ENCODE results near the gene PFDN4. TPM values are rescaled to one million over a fixed set of nuclear protein-coding genes. Genes with fewer than 3 reads are reported as not detected.

The PFDN4 gene
- total RNA-seq, 1 donor from 2014 or later = 45.7 TPM

DNA sequence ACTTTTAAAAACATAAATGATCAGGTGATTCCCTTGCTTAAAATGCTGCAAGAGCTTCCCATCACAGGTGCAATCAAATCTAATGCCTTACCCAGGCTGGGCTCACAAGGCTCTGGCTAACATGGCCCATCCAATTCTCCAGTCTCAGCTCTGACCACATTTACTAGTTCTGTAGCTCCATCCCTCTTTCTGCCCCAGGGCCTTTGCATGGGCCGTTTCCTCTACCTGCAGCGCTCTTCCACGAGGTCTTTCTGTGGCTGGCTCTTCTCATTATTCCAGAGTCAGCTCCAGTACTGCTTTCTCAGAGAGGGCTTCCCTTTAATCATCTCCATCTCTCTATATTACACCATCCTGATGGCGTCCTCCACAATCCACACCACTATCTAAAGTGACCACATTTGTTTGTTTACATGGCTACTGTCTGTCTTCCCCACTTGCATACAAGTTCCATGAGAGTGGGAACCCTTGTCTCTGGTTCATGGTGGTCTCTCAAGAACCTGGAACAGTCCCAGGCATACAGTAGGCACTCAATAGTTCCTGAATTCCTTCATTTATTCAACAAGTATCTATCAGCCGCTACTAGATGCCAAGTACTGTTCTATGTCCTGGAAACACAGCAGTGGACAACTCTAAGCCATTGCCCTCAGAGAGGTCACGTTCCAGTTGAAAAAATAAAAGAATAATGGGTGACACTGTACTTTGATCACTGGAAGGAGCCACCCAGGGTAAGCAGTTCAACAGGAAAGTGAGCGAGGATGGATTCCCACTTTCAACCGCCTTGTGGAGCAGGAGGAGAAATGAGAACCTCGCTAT is 46.7 kb upstream of the PFDN4 start:
- Histone ChIP-seq H3K9me3 (no peaks in the 10 kb centered on the region), H3K4me1 (no peaks in the 10 kb centered on the region), H3K36me3 (no peaks in the 10 kb centered on the region), H3K27me3 (no peaks in the 10 kb centered on the region), H3K27ac (no peak overlapping the region), H3K4me3 (no peak overlapping the region)
- DNase-seq (ENCODE audit: extremely low spot score in 2 of 2) = no peak
- intact Hi-C loops (cut with DNase I) = no loop called here
- TF ChIP-seq POLR2A (IDR thresholded peaks at IDR 0.05) (no peak), POLR2AphosphoS5 (IDR thresholded peaks at IDR 0.05; ENCODE audit: insufficient read depth in 1 of 2, low read depth in 1 of 2) (no peak)
- TF ChIP-seq, protein P1, sequence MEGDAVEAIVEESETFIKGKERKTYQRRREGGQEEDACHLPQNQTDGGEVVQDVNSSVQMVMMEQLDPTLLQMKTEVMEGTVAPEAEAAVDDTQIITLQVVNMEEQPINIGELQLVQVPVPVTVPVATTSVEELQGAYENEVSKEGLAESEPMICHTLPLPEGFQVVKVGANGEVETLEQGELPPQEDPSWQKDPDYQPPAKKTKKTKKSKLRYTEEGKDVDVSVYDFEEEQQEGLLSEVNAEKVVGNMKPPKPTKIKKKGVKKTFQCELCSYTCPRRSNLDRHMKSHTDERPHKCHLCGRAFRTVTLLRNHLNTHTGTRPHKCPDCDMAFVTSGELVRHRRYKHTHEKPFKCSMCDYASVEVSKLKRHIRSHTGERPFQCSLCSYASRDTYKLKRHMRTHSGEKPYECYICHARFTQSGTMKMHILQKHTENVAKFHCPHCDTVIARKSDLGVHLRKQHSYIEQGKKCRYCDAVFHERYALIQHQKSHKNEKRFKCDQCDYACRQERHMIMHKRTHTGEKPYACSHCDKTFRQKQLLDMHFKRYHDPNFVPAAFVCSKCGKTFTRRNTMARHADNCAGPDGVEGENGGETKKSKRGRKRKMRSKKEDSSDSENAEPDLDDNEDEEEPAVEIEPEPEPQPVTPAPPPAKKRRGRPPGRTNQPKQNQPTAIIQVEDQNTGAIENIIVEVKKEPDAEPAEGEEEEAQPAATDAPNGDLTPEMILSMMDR (IDR thresholded peaks at IDR 0.05) = no peak

DNA sequence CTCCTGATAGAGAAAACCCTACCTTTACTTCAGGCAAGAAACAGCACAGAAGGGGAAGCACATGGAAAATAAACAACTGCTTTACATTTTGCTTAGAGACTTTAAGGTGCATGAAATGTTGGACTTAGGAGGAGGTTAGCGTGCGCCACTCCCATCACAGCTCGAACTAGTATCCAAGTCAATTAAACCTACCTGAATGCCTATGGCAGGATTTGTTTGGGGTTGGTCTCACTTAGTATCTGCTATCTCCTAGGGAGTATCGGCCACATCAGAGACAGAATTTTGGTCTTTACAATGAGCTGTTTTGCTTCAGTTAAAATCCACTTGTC is 46.1 kb upstream of the PFDN4 start:
- intact Hi-C loops (cut with DNase I) = no loop called here
- no peak for DNase-seq (ENCODE audit: extremely low spot score in 2 of 2)
- no peaks in the 10 kb centered on the region for H3K9me3 ChIP-seq
- TF ChIP-seq POLR2A (IDR thresholded peaks at IDR 0.05) = no peak
- no peak for TF ChIP-seq POLR2AphosphoS5 (IDR thresholded peaks at IDR 0.05; ENCODE audit: insufficient read depth in 1 of 2, low read depth in 1 of 2)
- H3K27ac ChIP-seq = no peak overlapping the region
- no peak overlapping the region for H3K4me3 ChIP-seq
- no peaks in the 10 kb centered on the region for H3K4me1 ChIP-seq
- H3K27me3 ChIP-seq = no peaks in the 10 kb centered on the region
- no peaks in the 10 kb centered on the region for H3K36me3 ChIP-seq

DNA sequence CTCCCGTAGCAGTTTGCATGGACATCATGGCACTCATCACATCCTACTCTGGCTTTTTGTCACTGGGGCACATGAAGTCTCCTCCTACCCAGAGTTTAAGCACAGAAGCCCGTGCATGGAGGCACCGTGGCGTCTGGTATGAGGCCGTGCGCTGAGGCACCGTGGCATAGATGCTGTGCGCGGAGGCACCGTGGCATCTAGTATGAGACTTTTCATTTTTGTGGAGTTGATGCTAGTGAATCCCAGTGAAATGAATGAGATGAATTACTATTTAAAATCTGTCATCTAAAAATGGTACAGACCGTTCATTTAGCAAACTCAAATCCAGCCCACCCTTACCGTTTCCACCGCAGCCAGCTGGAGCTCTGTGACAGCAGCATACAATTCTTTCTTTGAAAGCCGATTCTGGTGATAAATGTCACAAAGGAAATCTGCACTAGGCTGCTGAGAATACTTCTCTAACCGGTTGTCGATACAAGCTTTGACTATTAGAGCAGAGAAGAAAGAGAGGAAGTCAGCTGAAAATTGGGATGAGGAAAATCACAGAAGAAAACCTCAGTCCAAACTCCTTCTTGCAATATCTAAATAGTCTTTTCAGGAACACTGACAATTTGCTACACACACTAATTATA is 45.4 kb upstream of the PFDN4 start:
- no peak for DNase-seq (ENCODE audit: extremely low spot score in 2 of 2)
- intact Hi-C loops (cut with DNase I) = no loop called here
- Histone ChIP-seq H3K36me3 (no peaks in the 10 kb centered on the region), H3K4me3 (no peak overlapping the region), H3K4me1 (no peaks in the 10 kb centered on the region), H3K9me3 (no peaks in the 10 kb centered on the region), H3K27me3 (no peaks in the 10 kb centered on the region), H3K27ac (no peak overlapping the region)
- TF ChIP-seq POLR2AphosphoS5 (IDR thresholded peaks at IDR 0.05; ENCODE audit: insufficient read depth in 1 of 2, low read depth in 1 of 2) = no peak
- TF ChIP-seq, protein P1 (IDR thresholded peaks at IDR 0.05) = no peak
- TF ChIP-seq POLR2A (IDR thresholded peaks at IDR 0.05) = no peak

DNA sequence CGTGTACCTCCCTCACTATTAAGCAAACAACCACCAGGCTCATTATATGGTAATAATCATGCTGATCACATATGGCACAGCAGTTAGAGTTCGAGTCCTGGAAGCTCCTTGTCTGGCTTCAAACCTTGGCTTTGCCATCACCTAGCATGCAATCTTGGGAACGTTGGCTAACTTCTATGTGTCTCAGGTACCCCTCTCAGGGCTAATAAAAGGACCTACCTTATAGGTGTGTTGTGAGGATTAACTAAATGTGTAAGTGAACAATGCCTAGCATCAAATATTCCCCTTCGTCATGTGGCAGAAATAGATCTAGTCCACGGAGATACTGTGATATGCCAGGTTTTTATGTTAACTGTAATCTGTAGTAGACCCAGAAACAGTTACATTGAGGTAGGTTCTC is 44.5 kb upstream of the PFDN4 start:
- no peaks in the 10 kb centered on the region for H3K4me1 ChIP-seq
- no peak for DNase-seq (ENCODE audit: extremely low spot score in 2 of 2)
- no peaks in the 10 kb centered on the region for H3K27me3 ChIP-seq
- no peaks in the 10 kb centered on the region for H3K36me3 ChIP-seq
- TF ChIP-seq, protein P1 (IDR thresholded peaks at IDR 0.05) = no peak
- TF ChIP-seq POLR2A (IDR thresholded peaks at IDR 0.05) (no peak), POLR2AphosphoS5 (IDR thresholded peaks at IDR 0.05; ENCODE audit: insufficient read depth in 1 of 2, low read depth in 1 of 2) (no peak)
- intact Hi-C loops (cut with DNase I) = no loop called here
- H3K27ac ChIP-seq = no peak overlapping the region
- H3K4me3 ChIP-seq = no peak overlapping the region
- no peaks in the 10 kb centered on the region for H3K9me3 ChIP-seq

DNA sequence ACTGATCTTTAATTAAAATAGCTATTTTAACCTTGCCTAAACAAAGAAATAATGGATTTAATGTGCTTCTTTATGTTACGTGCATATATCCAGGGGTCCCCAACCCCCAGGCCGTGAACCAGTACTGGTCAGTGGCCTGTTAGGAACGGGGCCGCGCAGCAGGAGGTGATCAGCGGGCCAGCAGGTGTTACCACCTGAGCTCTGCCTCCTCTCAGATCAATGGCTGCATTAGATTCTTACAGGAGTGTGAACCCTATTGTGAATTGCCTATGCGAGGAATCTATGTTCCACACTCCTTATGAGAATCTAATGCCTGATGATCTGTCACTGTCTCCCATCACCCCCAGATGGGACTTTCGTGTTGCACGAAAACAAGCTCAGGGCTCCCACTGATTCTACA is 42.9 kb upstream of the PFDN4 start:
- no peaks in the 10 kb centered on the region for H3K4me1 ChIP-seq
- intact Hi-C loops (cut with DNase I) = no loop called here
- no peaks in the 10 kb centered on the region for H3K27me3 ChIP-seq
- DNase-seq (ENCODE audit: extremely low spot score in 2 of 2) = no peak
- no peak overlapping the region for H3K4me3 ChIP-seq
- no peaks in the 10 kb centered on the region for H3K9me3 ChIP-seq
- H3K27ac ChIP-seq = no peak overlapping the region
- TF ChIP-seq, protein P1 (IDR thresholded peaks at IDR 0.05) = no peak
- TF ChIP-seq POLR2A (IDR thresholded peaks at IDR 0.05) (no peak), POLR2AphosphoS5 (IDR thresholded peaks at IDR 0.05; ENCODE audit: insufficient read depth in 1 of 2, low read depth in 1 of 2) (no peak)
- no peaks in the 10 kb centered on the region for H3K36me3 ChIP-seq
